Nephron progenitor cell (in vitro differentiated cells): ENCODE measurements around the gene ITGA4.

Experiments used
- DNase-seq: peaks from one replicate; pipeline ENCODE4 v3.0.0; 2021
- H3K27ac Mint-ChIP-seq: 2 replicates; pipeline ENCODE4 v1.8.0; 2021; ENCODE audit warnings: mild to moderate bottlenecking, moderate library complexity, mixed read lengths
- H3K27me3 Mint-ChIP-seq: 2 replicates; pipeline ENCODE4 v1.8.0; 2021; ENCODE audit warnings: mild to moderate bottlenecking, low read depth, mixed read lengths; ENCODE audit not compliant: poor library complexity
- H3K36me3 Mint-ChIP-seq: 2 replicates; pipeline ENCODE4 v1.8.0; 2021; ENCODE audit warnings: low read depth, mixed read lengths
- H3K4me1 Mint-ChIP-seq: 2 replicates; pipeline ENCODE4 v1.8.0; 2021; ENCODE audit warnings: mixed read lengths
- H3K4me3 Mint-ChIP-seq: 2 replicates; pipeline ENCODE4 v1.8.0; 2021; ENCODE audit warnings: mild to moderate bottlenecking, moderate library complexity, mixed read lengths
- H3K9me3 Mint-ChIP-seq: 2 replicates; pipeline ENCODE4 v1.8.0; 2021; ENCODE audit warnings: mild to moderate bottlenecking, moderate library complexity, mixed read lengths
- CTCF ChIP-seq: fragments of 200-600 bp; sonication (generic); IDR thresholded peaks from 2 replicates; pipeline ENCODE4 v1.5.0; 2021; ENCODE audit warnings: antibody characterized with exemption

The ITGA4 gene

DNA sequence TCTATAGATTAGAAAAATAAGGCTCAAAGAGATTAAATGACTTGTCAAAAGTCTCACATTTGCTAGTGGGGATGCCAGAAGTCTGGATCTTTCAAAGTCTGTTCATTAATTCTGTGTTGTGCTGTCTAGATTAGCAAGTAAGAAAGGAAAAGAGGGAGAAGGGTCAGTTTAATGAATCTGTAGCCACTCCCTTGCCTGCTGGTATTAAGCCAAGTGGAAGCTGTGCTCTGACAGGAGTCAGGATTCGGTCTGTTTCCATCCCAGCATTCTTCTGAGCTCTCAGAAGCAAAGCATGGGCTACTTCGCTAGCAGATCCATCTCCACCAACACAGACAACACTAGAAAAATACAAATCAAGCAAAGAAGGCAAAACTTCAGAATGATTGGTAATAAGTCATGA lies 101.2 kb downstream of the ITGA4 start:
- peaks cover 8% of the 10 kb centered on the region for H3K4me1 Mint-ChIP-seq
- no peak overlapping the region for H3K4me3 Mint-ChIP-seq
- H3K36me3 Mint-ChIP-seq: no peaks in the 10 kb centered on the region
- no peak overlapping the region for H3K27ac Mint-ChIP-seq
- no peak for TF ChIP-seq CTCF
- H3K27me3 Mint-ChIP-seq: peaks cover 3% of the 10 kb centered on the region
- DNase-seq: no peak
- H3K9me3 Mint-ChIP-seq: no peaks in the 10 kb centered on the region

DNA sequence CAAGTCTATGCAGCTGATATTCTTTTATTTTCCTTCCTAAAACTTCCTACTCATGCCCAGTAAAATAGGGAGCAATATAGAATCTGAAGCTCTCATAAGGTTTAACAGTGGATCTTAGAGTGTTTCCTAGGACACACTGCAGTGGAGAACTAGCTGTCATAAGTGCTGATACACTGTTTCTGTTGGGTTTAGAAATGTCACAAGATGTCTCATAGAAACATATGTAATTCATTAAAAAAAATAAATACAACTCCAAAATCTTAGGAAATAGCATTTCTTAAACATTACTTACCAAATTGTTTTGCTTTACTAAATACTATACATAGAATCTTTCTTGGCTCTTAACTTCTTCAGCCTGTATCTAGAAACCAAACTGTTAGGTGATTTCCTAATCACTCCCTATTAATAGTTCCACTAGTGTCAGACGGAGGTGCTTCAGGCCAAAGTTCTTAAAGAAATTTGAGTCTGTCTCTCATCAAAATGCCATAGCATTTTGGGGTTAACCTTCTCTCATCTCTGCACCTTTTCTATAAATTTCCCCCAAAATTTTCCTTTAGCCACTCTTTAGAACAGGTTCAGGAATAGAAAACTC lies 106.0 kb downstream of the ITGA4 start:
- no peak overlapping the region for H3K27ac Mint-ChIP-seq
- DNase-seq: no peak
- H3K9me3 Mint-ChIP-seq: no peaks in the 10 kb centered on the region
- no peak overlapping the region for H3K4me3 Mint-ChIP-seq
- H3K27me3 Mint-ChIP-seq: no peaks in the 10 kb centered on the region
- H3K36me3 Mint-ChIP-seq: no peaks in the 10 kb centered on the region
- no peaks in the 10 kb centered on the region for H3K4me1 Mint-ChIP-seq
- no peak for TF ChIP-seq CTCF

DNA sequence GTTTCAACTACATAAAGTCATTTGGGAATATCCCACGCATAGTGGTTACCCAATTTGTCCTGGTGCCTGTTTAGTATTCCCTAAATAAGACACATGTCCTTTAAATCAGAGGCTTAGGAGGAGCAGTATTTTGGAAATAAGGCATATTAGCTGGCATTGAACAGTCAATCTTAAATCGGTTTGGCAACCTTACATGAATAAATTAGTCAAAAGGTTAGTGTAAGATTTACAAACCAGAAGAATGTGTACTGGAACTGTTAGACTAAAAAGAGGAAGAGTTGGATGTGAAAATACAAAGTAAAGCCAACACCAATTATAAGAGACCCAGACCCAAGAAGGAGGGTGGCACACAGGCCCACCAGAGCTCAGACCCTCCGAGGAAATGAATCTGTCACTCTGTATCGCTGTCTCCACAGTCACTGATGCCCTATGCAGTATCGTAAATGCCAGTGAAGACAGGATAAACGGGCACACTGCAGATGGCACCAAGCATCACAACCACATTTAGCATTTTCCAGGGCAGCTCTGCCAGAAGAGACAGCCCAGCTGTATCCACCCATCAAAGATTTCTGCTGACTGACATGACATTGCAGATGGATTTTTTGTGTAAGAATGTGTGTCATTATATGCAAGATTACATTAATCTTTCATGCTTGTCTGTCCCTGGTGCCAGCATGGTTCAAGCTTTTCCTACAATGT lies 109.3 kb downstream of the ITGA4 start:
- Mint-ChIP-seq H3K4me3 (no peak overlapping the region), H3K4me1 (no peaks in the 10 kb centered on the region), H3K27ac (no peak overlapping the region), H3K9me3 (no peaks in the 10 kb centered on the region), H3K27me3 (peaks cover 3% of the 10 kb centered on the region), H3K36me3 (no peaks in the 10 kb centered on the region)
- no peak for DNase-seq
- TF ChIP-seq CTCF: no peak

- Mint-ChIP-seq H3K4me1 (peaks cover 7% of the 10 kb centered on the region), H3K4me3 (no peak overlapping the region), H3K36me3 (no peaks in the 10 kb centered on the region), H3K9me3 (no peaks in the 10 kb centered on the region), H3K27ac (no peak overlapping the region), H3K27me3 (peaks cover 3% of the 10 kb centered on the region)
- no peak for DNase-seq
- TF ChIP-seq CTCF: no peak
These were observed 112.9 kb downstream of the ITGA4 start for GRCh38 chr2:181570059-181570458.

GRCh38 chr2:181570833-181571661 lies 113.9 kb downstream of the ITGA4 start:
- no peaks in the 10 kb centered on the region for H3K36me3 Mint-ChIP-seq
- no peak for DNase-seq
- H3K9me3 Mint-ChIP-seq: no peaks in the 10 kb centered on the region
- peaks cover 3% of the 10 kb centered on the region for H3K27me3 Mint-ChIP-seq
- no peak overlapping the region for H3K27ac Mint-ChIP-seq
- H3K4me1 Mint-ChIP-seq: peaks cover 7% of the 10 kb centered on the region
- TF ChIP-seq CTCF: no peak
- H3K4me3 Mint-ChIP-seq: no peak overlapping the region
